Bone marrow (tissue), 2 donors: ENCODE data around the gene RPS6KL1.

ENCODE experiments used
- DNase-seq, 2 donors: peaks; one replicate each; lab custom pipeline; 2025; lab: John Stamatoyannopoulos, UW

Gene RPS6KL1

GRCh38 chr14:74912801-74913200, 10.3 kb downstream of the RPS6KL1 start:
- DNase-seq: no peak

- no peak for DNase-seq
Observed at GRCh38 chr14:74912111-74912510, 10.9 kb downstream of the RPS6KL1 start.

GRCh38 chr14:74911704-74912103, 11.4 kb downstream of the RPS6KL1 start:
- DNase-seq: no peak

GRCh38 chr14:74911221-74911620, 11.8 kb downstream of the RPS6KL1 start:
- DNase-seq: no peak

- no peak for DNase-seq
Observed at GRCh38 chr14:74910556-74910955, 12.5 kb downstream of the RPS6KL1 start.

GRCh38 chr14:74909911-74910310, 13.1 kb downstream of the RPS6KL1 start:
- no peak for DNase-seq

GRCh38 chr14:74909501-74909900, 13.6 kb downstream of the RPS6KL1 start:
- no peak for DNase-seq

GRCh38 chr14:74908861-74909341, 14.2 kb downstream of the RPS6KL1 start:
- DNase-seq: no peak

GRCh38 chr14:74907744-74908143, 15.3 kb downstream of the RPS6KL1 start:
- DNase-seq: no peak

GRCh38 chr14:74906925-74907521, 16.0 kb downstream of the RPS6KL1 start:
- DNase-seq: no peak

GRCh38 chr14:74905595-74906142, 17.4 kb downstream of the RPS6KL1 start:
- peak; percentile 57 to 62 for DNase-seq

GRCh38 chr14:74904635-74905503, 18.2 kb downstream of the RPS6KL1 start:
- no peak for DNase-seq

- DNase-seq: no peak
Observed at GRCh38 chr14:74902941-74903705, 19.9 kb downstream of the RPS6KL1 start.

- no peak for DNase-seq
Observed at GRCh38 chr14:74898694-74899093, 24.4 kb downstream of the RPS6KL1 start.

GRCh38 chr14:74898083-74898482, 25.0 kb downstream of the RPS6KL1 start:
- no peak for DNase-seq

- no peak for DNase-seq
Observed at GRCh38 chr14:74897642-74898041, 25.4 kb downstream of the RPS6KL1 start.

- no peak for DNase-seq
Observed at GRCh38 chr14:74896400-74896799, 26.7 kb downstream of the RPS6KL1 start.

GRCh38 chr14:74893614-74894091, 29.4 kb downstream of the RPS6KL1 start:
- peak in 1 of 2 donors; percentile 8 for DNase-seq

- peak in 1 of 2 donors; percentile 50 for DNase-seq
Observed at GRCh38 chr14:74892745-74893144, 30.3 kb downstream of the RPS6KL1 start.

- no peak for DNase-seq
Observed at GRCh38 chr14:74891870-74892269, 31.2 kb downstream of the RPS6KL1 start.

- no peak for DNase-seq
Observed at GRCh38 chr14:74890262-74890661, 32.8 kb downstream of the RPS6KL1 start.
